ENCODE measurements around the gene CPNE1.

The CPNE1 gene

DNA sequence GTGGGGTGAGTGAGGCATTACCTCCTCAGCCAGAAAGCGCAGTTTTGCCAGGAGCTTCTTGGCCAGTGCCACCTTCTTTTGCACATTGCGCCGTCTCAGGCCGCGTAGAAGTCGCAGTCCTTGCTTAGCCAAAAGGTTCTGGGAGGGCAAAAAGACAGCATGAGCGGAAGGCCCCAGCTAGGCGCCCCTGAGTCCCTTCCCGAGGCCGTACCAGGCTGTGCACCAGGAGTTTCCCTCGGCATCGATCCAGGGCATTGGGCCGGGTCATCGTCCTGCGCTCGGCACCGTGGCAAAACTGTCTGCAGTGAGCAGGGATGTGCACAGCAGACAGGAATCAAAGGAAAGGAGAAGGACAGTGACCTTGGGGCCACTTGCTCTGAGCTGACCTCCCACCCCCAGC is 69.2 kb downstream of the CPNE1 start:
- H3K4me1 ChIP-seq = peaks cover 0 to 13% (median 8%) of the 10 kb centered on the region in 10 experiments; a peak in 10 of 20 replicates
- no peak overlapping the region for H3K4me3 ChIP-seq
- no peak overlapping the region for H3K27ac ChIP-seq
- peaks cover 6 to 14% (median 11%) of the 10 kb centered on the region in 11 experiments; a peak in 20 of 22 replicates for H3K27me3 ChIP-seq
- H4K20me1 ChIP-seq = 0 out of 22 replicates have a peak, but pooled peaks cover 0 to 6% (median 0%) of the 10 kb centered on the region in 11 experiments
- no peaks in the 10 kb centered on the region for H3K9me3 ChIP-seq (replicated peaks in 1 of 11)
- H3K36me3 ChIP-seq = no peaks in the 10 kb centered on the region
- no peak for TF ChIP-seq Cebpa-rat (IDR thresholded peaks at IDR 0.05)
- H3K4me2 ChIP-seq = no peak overlapping the region
- H3K9ac ChIP-seq = no peak overlapping the region

DNA sequence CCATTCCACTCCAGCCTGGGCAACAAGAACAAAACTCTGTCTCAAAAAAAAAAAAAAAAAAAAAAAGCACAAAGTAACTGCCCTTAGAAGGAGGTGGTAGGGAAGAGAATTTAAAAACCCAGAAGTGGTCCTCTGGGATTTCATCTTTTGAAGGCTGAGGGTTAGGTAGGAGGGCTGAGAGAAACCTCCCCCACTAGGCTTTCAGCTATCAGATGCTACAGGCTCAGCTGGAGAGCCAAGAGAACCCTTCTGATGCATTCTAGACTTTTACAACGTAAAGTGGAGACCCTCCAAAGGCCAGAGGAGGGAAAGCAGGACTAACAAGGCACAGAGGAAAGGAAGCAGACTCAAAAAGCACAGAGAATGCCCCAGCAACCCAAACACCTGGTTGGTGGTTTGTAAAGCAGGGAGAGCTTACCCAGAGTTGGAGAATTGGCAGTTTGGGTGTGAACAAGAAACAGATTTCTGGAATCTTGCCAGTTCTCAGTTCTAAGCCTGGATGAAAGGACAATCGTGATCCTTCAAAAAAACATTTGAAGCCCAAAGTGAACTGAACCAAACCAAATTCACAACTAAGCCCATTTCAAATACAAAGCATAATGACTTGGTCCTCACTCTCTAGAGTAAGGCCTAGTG is 72.2 kb downstream of the CPNE1 start:
- Histone ChIP-seq H3K4me2 (peak overlapping the region in 6 of 11 experiments; percentile 6 to 47 (median 20); a peak in 10 of 22 replicates), H3K9me3 (replicated peaks in 1 of 11) (no peaks in the 10 kb centered on the region), H3K4me3 (no peak overlapping the region), H3K4me1 (peaks cover 0 to 13% (median 8%) of the 10 kb centered on the region in 10 experiments; a peak in 10 of 20 replicates), H4K20me1 (no peaks in the 10 kb centered on the region), H3K36me3 (no peaks in the 10 kb centered on the region), H3K27ac (no peak overlapping the region), H3K27me3 (no peaks in the 10 kb centered on the region), H3K9ac (no peak overlapping the region)
- TF ChIP-seq Cebpa-rat (IDR thresholded peaks at IDR 0.05) = no peak

DNA sequence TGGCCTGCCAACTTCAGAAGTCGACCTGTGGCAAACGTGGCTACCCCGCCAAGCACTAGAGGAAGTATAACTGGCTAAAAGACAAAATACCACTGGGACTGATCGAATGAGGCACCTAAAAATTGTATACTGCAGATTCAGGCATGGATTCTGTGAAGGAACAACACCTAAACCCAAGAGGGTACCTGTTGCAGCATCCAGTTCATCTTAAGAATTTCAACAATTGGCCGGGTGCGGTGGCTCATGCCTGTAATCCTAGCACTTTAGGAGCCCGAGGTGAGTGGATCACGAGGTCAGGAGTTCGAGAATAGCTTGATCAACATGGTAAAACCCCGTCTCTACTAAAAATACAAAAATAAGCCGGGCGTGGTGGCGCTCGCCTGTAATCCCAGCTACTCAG is 76.3 kb downstream of the CPNE1 start:
- Histone ChIP-seq H3K4me2 (no peak overlapping the region), H3K27me3 (no peaks in the 10 kb centered on the region)
- no peak for TF ChIP-seq Cebpa-rat (IDR thresholded peaks at IDR 0.05)

DNA sequence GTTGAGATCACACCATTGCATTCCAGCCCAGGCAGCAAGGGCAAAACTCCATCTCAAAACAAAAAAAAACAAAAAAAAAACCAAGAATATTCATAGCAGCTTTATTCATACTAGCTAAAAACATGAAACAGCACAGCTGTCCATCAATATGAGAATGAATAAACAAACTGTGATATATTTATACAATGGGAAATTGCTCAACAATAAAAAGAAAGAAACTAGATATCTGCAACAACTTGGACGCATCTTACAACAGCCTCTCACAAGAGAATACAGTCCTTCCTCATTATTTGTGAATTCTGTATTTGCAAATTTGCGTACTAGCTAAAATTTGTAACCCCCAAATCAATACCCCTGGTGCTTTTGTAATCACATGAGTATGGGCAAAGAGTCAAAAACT is 77.3 kb downstream of the CPNE1 start:
- no peaks in the 10 kb centered on the region for H3K27me3 ChIP-seq
- no peak overlapping the region for H3K27ac ChIP-seq
- H4K20me1 ChIP-seq = no peaks in the 10 kb centered on the region
- H3K36me3 ChIP-seq = no peaks in the 10 kb centered on the region
- H3K4me1 ChIP-seq = peaks cover 0 to 8% (median 5%) of the 10 kb centered on the region in 10 experiments; a peak in 10 of 20 replicates
- H3K4me2 ChIP-seq = no peak overlapping the region
- peaks cover 0 to 5% (median under 1%) of the 10 kb centered on the region in 11 experiments; a peak in 7 of 22 replicates for H3K9me3 ChIP-seq (replicated peaks in 1 of 11)
- no peak overlapping the region for H3K9ac ChIP-seq
- no peak overlapping the region for H3K4me3 ChIP-seq
- no peak for TF ChIP-seq Cebpa-rat (IDR thresholded peaks at IDR 0.05)

More for the DNA sequence above, 76.3 kb downstream of the CPNE1 start:
- Histone ChIP-seq H3K27ac (no peak overlapping the region), H3K4me1 (peaks cover 0 to 13% (median 8%) of the 10 kb centered on the region in 10 experiments; a peak in 10 of 20 replicates), H4K20me1 (no peaks in the 10 kb centered on the region), H3K9me3 (replicated peaks in 1 of 11) (no peaks in the 10 kb centered on the region), H3K4me3 (no peak overlapping the region), H3K36me3 (no peaks in the 10 kb centered on the region), H3K9ac (no peak overlapping the region)

DNA sequence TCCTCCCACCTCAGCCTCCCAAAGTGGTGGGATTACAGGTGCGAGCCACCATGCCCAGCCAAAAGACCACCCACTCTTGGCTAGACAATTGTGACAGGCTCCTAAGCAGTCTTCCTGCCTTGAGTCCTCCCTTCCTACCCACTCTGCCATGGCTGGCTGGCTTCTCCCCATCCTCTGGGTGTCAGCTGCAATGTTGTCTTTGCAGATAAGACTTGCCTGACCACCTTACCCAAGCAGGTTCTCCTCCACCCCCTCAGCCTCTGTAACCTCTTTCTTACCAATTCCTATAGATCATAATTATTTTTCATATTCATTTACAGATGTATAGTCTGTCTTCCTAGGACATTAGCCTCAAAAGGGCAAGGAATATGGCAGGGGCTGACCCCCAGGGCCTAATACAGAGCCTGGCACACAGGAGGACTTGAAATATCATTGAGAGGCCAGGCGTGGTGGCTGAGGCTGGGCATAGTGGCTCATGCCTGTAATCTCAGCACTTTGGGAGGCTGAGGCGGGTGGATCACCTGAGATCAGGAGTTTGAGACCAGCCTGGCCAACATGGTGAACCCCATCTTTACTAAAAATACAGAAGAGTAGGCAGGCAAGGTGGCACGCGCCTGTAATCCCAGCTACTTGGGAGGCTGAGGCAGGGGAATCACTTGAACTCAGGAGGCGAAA is 77.8 kb downstream of the CPNE1 start:
- H3K9me3 ChIP-seq (replicated peaks in 1 of 11) = peaks cover 4 to 10% (median 6%) of the 10 kb centered on the region in 11 experiments; a peak in 19 of 22 replicates
- no peak overlapping the region for H3K4me3 ChIP-seq
- H3K4me1 ChIP-seq = peaks cover 0 to 3% (median under 1%) of the 10 kb centered on the region in 10 experiments; a peak in 4 of 20 replicates
- TF ChIP-seq Cebpa-rat (IDR thresholded peaks at IDR 0.05) = no peak
- no peak overlapping the region for H3K27ac ChIP-seq
- H3K27me3 ChIP-seq = no peaks in the 10 kb centered on the region
- H3K36me3 ChIP-seq = no peaks in the 10 kb centered on the region
- H3K9ac ChIP-seq = no peak overlapping the region
- no peak overlapping the region for H3K4me2 ChIP-seq
- no peaks in the 10 kb centered on the region for H4K20me1 ChIP-seq

DNA sequence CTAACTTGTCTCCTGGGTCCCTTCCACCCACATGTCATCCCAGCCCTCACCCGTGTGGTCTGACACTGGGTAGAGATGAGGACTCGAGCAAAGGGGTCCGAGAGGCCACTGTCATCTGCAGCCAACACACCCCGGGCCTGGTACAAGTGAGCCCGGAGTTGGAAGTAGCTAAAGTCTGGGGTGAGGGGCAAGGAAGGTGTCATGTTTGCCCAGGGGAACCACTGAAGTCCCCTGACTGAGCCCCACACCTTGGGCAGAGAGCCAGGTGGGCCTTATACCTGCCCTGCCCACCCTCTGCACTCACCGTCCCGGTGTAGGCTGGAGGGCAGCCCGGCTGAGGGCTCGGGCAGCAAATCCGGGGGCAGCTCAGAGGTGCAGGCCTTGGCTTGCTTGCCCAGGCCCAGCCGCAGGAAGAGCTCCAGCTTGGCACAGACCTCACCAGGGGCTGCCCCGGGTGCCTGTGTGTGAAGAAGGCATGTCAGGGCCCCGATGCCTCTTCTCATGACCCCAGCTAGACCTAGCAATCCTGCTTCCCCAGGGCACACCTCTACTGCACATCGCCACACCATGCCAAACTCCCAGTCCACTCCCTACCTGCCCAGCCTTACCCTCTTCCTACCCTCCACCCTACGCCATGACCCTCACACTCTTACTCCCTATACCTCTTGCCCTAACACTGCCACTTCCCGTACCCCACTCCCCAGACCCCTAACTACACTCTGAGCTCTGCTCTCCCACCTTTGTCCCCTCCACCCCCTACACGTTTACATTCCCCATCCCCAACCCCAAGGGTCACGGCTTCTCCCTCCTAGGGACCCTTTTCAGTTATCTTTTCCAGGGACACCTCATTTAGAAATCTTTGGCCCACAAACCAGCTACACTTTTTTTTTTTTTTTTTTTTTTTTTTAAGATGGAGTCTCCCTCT is 80.8 kb downstream of the CPNE1 start:
- peaks cover 11 to 16% (median 14%) of the 10 kb centered on the region in 11 experiments; a peak in 19 of 22 replicates for H3K9me3 ChIP-seq (replicated peaks in 1 of 11)
- H4K20me1 ChIP-seq = no peaks in the 10 kb centered on the region
- H3K9ac ChIP-seq = no peak overlapping the region
- no peak overlapping the region for H3K4me3 ChIP-seq
- H3K27ac ChIP-seq = no peak overlapping the region
- H3K27me3 ChIP-seq = no peaks in the 10 kb centered on the region
- H3K4me2 ChIP-seq = no peak overlapping the region
- TF ChIP-seq Cebpa-rat (IDR thresholded peaks at IDR 0.05) = no peak
- no peaks in the 10 kb centered on the region for H3K4me1 ChIP-seq
- H3K36me3 ChIP-seq = no peaks in the 10 kb centered on the region

DNA sequence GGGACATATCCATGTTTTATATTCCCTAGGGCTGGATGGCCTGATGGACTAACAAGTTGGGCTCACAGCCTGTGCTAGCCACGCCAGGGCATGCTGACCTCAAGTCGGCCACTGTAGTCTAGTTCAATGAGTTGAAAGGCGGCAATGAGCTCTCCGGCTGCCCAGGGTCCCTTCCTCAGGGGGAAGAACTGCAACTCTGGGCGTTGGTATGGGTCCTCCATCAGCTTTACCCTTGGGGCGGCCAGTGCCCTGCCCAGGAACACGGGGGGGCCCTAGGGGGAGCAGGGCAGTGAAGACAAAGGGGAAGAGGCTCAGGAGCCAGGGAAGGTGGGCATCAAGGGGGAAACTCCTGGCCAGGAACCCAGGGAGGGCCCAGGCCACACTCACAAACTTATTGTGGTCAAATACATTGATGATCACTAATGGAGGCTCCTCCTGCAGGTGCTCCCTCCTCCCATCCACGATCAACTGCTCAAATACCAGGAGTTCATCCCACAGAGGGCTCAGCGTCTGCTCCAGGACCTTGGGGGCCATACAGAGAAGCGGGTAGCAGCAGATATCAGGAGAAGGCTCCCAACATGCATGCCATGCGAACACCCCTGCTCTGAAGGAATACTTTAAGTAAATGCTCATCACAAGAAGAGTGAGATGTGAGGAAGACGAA is 81.8 kb downstream of the CPNE1 start:
- Histone ChIP-seq H3K4me1 (no peaks in the 10 kb centered on the region), H3K27me3 (no peaks in the 10 kb centered on the region), H3K27ac (no peak overlapping the region), H3K9me3 (replicated peaks in 1 of 11) (peaks cover 11 to 16% (median 14%) of the 10 kb centered on the region in 11 experiments; a peak in 19 of 22 replicates), H4K20me1 (no peaks in the 10 kb centered on the region), H3K4me3 (no peak overlapping the region), H3K36me3 (no peaks in the 10 kb centered on the region), H3K9ac (no peak overlapping the region), H3K4me2 (no peak overlapping the region)
- TF ChIP-seq Cebpa-rat (IDR thresholded peaks at IDR 0.05) = no peak

DNA sequence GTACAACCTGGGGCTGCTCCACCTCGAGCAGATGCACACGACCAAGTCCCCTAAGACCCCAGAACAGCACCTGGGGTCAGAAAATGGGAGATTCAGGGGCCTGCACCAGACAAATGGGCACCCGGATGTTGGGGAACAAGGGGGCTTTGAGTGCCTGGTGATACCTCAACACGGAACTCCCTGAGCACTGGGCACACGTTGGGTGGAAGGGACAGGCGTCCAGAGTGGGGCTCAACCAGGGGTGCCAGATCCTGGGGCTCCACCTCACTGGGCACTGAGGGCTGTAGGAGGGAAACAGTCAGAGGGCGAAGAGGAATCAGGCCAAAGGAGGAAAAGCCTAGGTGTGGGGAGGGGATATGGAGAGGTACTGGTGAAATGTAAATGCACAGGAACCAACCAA is 82.6 kb downstream of the CPNE1 start:
- no peak for TF ChIP-seq Cebpa-rat (IDR thresholded peaks at IDR 0.05)
- Histone ChIP-seq H4K20me1 (no peaks in the 10 kb centered on the region), H3K9ac (no peak overlapping the region), H3K9me3 (replicated peaks in 1 of 11) (peaks cover 11 to 16% (median 14%) of the 10 kb centered on the region in 11 experiments; a peak in 19 of 22 replicates), H3K36me3 (no peaks in the 10 kb centered on the region), H3K27ac (no peak overlapping the region), H3K4me3 (no peak overlapping the region), H3K27me3 (no peaks in the 10 kb centered on the region), H3K4me1 (no peaks in the 10 kb centered on the region), H3K4me2 (no peak overlapping the region)
